Epithelial cell of esophagus (primary cell): Measurements from ENCODE around the gene PGLYRP4.

Experiments
- DNase-seq: peaks from one replicate; pipeline ENCODE4 v3.0.0; 2010; ENCODE audit warnings: low read depth
- H3K4me3 ChIP-seq: 2 replicates; pipeline ENCODE4 v1.5.1; 2011; ENCODE audit warnings: mild to moderate bottlenecking, low read length, control low read depth
- TF ChIP-seq, protein P1 (sequence below): IDR thresholded peaks from 2 replicates; pipeline ENCODE4 v1.5.1; 2011; ENCODE audit warnings: low read depth, mild to moderate bottlenecking, low read length, control low read depth, inconsistent platforms; ENCODE audit not compliant: insufficient read depth; ENCODE audit errors: missing control alignments

The PGLYRP4 gene

DNA sequence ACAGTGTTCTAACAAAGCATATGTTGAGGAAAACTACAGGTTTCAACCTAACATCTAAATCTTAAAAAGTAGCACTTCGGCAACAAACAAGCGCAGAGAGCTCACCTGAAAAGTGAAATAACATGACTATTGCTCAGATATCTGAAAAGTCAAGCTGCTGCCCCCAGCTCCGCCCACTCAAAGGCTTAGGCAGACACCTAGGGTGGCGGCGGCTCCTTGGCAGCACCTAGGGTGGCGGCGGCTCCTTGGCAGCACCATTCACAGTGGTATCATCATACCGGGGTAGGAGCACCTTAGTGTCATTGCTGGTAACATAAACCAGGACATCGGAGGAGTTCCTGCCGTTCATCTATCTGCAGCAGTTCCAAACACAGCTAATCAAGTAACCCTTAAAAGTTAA lies 30.9 kb upstream of the PGLYRP4 start:
- no peak for DNase-seq
- TF ChIP-seq, protein P1, sequence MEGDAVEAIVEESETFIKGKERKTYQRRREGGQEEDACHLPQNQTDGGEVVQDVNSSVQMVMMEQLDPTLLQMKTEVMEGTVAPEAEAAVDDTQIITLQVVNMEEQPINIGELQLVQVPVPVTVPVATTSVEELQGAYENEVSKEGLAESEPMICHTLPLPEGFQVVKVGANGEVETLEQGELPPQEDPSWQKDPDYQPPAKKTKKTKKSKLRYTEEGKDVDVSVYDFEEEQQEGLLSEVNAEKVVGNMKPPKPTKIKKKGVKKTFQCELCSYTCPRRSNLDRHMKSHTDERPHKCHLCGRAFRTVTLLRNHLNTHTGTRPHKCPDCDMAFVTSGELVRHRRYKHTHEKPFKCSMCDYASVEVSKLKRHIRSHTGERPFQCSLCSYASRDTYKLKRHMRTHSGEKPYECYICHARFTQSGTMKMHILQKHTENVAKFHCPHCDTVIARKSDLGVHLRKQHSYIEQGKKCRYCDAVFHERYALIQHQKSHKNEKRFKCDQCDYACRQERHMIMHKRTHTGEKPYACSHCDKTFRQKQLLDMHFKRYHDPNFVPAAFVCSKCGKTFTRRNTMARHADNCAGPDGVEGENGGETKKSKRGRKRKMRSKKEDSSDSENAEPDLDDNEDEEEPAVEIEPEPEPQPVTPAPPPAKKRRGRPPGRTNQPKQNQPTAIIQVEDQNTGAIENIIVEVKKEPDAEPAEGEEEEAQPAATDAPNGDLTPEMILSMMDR, result no peak
- H3K4me3 ChIP-seq, result no peak overlapping the region

GRCh38 chr1:153375511-153375910 lies 26.9 kb upstream of the PGLYRP4 start, which contains the start of gene S100A12:
Gene S100A12 (minus strand): TSS chr1:153375621. CDS start chr1:153374592, 1,029 bp downstream.
- no peak within 1 kb of the TSS for H3K4me3 ChIP-seq

GRCh38 chr1:153374071-153374470 lies 25.4 kb upstream of the PGLYRP4 start:
- TF ChIP-seq, protein P1, result no peak
- no peak overlapping the region for H3K4me3 ChIP-seq
- no peak for DNase-seq

More at GRCh38 chr1:153375511-153375910, 26.9 kb upstream of the PGLYRP4 start, which contains the start of gene S100A12:
- TF ChIP-seq, protein P1, result no peak
- DNase-seq, result peak; percentile 97

- TF ChIP-seq, protein P1, result no peak
- no peak for DNase-seq
- H3K4me3 ChIP-seq, result no peak overlapping the region
These were observed 23.9 kb upstream of the PGLYRP4 start for GRCh38 chr1:153372571-153372970.

- no peak overlapping the region for H3K4me3 ChIP-seq
- TF ChIP-seq, protein P1, result no peak
- DNase-seq, result peak; percentile 94
These were observed 22.6 kb upstream of the PGLYRP4 start for GRCh38 chr1:153371231-153371630.

DNA sequence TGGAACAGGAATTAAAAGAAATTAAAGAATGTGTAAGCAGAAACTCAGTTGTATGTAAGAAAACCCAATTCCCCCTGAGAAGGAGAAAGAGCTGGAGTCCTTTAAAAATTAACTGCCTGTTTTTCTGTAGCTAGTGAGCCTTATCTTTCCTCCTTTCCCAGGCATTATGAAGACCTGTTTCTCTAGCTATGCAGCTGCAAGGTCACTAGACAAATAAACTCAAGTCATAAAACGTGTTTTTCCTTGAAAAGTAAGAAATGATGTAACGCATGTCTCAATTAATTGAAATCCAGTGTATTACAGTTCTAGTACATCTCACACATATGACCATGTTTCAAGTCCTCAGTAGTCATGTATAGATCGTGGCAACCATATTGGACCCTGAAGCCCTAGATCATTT lies 21.5 kb upstream of the PGLYRP4 start:
- DNase-seq, result no peak
- TF ChIP-seq, protein P1, result no peak
- no peak overlapping the region for H3K4me3 ChIP-seq

- TF ChIP-seq, protein P1, result no peak
- no peak overlapping the region for H3K4me3 ChIP-seq
- DNase-seq, result no peak
These were observed 19.9 kb upstream of the PGLYRP4 start for GRCh38 chr1:153368495-153368894.
